HEK293 (cell line): ENCODE measurements around the gene TLCD2.

Experiments used
- CTCF ChIA-PET: fragments of 350-600 bp; formaldehyde crosslinking; extraction: SDS; loops from one replicate; lab custom pipeline; 2021; ENCODE audit warnings: antibody characterized with exemption; lab: Yijun Ruan, JAX
- POLR2A ChIA-PET: fragments of 300-600 bp; formaldehyde crosslinking; extraction: SDS; loops from one replicate; lab custom pipeline; 2020; ENCODE audit warnings: antibody characterized with exemption, inconsistent platforms; lab: Yijun Ruan, JAX
- H3K27ac ChIP-seq: fragments of 200-500 bp; sonication (Bioruptor generic); 2 replicates; pipeline ENCODE4 v1.5.1; 2014; ENCODE audit warnings: low read depth, low read length, control low read depth, inconsistent platforms; ENCODE audit errors: extremely low read depth
- H3K36me3 ChIP-seq, 2 experiments: fragments of 200-500 bp in 1 of 2; sonication (Bioruptor generic) in 1 of 2; 1 replicate in 1 of 2; 2 replicates in 1 of 2; pipeline ENCODE4 v1.5.1; 2014 to 2017; ENCODE audit warnings: inconsistent platforms in 2 of 2, low read length in 2 of 2; ENCODE audit not compliant: control insufficient read depth in 2 of 2, insufficient read depth in 1 of 2
- H3K4me1 ChIP-seq: fragments of 200-500 bp; sonication (Bioruptor generic); 2 replicates; pipeline ENCODE4 v1.5.1; 2014; ENCODE audit warnings: mild to moderate bottlenecking, low read length, inconsistent platforms; ENCODE audit not compliant: control insufficient read depth, insufficient read depth
- H3K4me3 ChIP-seq: 2 replicates; pipeline ENCODE4 v1.5.1; 2011; ENCODE audit warnings: low read depth, mild to moderate bottlenecking, control low read depth, low read length, moderate library complexity
- H3K9me3 ChIP-seq: fragments of 200-500 bp; sonication (Bioruptor generic); 2 replicates; pipeline ENCODE4 v1.5.1; 2014; ENCODE audit warnings: low read depth, low read length, inconsistent platforms; ENCODE audit not compliant: control insufficient read depth, insufficient read depth
- GLI2 ChIP-seq: fragments of 450-650 bp; formaldehyde crosslinking; IDR thresholded peaks from 2 replicates; pipeline ENCODE4; 2017; ENCODE audit warnings: missing biosample characterization, missing genetic modification characterization, low read depth, borderline replicate concordance
- GLIS2 ChIP-seq: fragments of 450-650 bp; formaldehyde crosslinking; IDR thresholded peaks from 2 replicates; pipeline ENCODE4 v1.5.1; 2016; ENCODE audit warnings: missing biosample characterization, missing genetic modification characterization
- IKZF3 ChIP-seq: fragments of 450-650 bp; IDR thresholded peaks from 2 replicates; pipeline ENCODE4 v1.5.0; 2018; ENCODE audit warnings: missing biosample characterization, mild to moderate bottlenecking, missing genetic modification characterization, moderate library complexity
- KLF10 ChIP-seq: fragments of 450-650 bp; IDR thresholded peaks from 2 replicates; pipeline ENCODE4 v1.5.1; 2018; ENCODE audit warnings: missing biosample characterization, mild to moderate bottlenecking, missing genetic modification characterization
- MZF1 ChIP-seq: fragments of 450-650 bp; formaldehyde crosslinking; IDR thresholded peaks from 2 replicates; pipeline ENCODE4 v1.5.1; 2017; ENCODE audit warnings: missing biosample characterization, missing genetic modification characterization, borderline replicate concordance
- REPIN1 ChIP-seq: fragments of 450-650 bp; formaldehyde crosslinking; IDR thresholded peaks from 2 replicates; pipeline ENCODE4 v1.5.1; 2017; ENCODE audit warnings: missing biosample characterization, missing genetic modification characterization, low read depth
- SCRT1 ChIP-seq: fragments of 450-650 bp; formaldehyde crosslinking; IDR thresholded peaks from 2 replicates; pipeline ENCODE4 v1.5.1; 2016; ENCODE audit warnings: missing biosample characterization, missing genetic modification characterization, borderline replicate concordance
- SCRT2 ChIP-seq: fragments of 450-650 bp; formaldehyde crosslinking; IDR thresholded peaks from 2 replicates; pipeline ENCODE4 v1.5.1; 2016; ENCODE audit warnings: missing biosample characterization, missing genetic modification characterization
- SP7 ChIP-seq: fragments of 450-650 bp; formaldehyde crosslinking; IDR thresholded peaks from 2 replicates; pipeline ENCODE4 v1.5.1; 2016; ENCODE audit warnings: missing biosample characterization, missing genetic modification characterization
- ZBTB20 ChIP-seq: fragments of 450-650 bp; formaldehyde crosslinking; IDR thresholded peaks from 2 replicates; pipeline ENCODE4 v1.5.1; 2016; ENCODE audit warnings: missing biosample characterization, missing genetic modification characterization
- ZBTB21 ChIP-seq: fragments of 450-650 bp; formaldehyde crosslinking; IDR thresholded peaks from 2 replicates; pipeline ENCODE4 v1.5.1; 2017; ENCODE audit warnings: missing biosample characterization, missing genetic modification characterization
- ZBTB8A ChIP-seq: fragments of 450-650 bp; formaldehyde crosslinking; IDR thresholded peaks from 2 replicates; pipeline ENCODE4 v1.5.1; 2016; ENCODE audit warnings: missing biosample characterization, missing genetic modification characterization
- ZFP69B ChIP-seq: fragments of 450-650 bp; formaldehyde crosslinking; IDR thresholded peaks from 2 replicates; pipeline ENCODE4 v1.5.1; 2016; ENCODE audit warnings: missing biosample characterization, missing genetic modification characterization
- ZNF155 ChIP-seq: fragments of 450-650 bp; formaldehyde crosslinking; IDR thresholded peaks from 2 replicates; pipeline ENCODE4 v1.5.1; 2016; ENCODE audit warnings: missing biosample characterization, missing genetic modification characterization
- ZNF169 ChIP-seq: fragments of 450-650 bp; formaldehyde crosslinking; IDR thresholded peaks from 2 replicates; pipeline ENCODE4 v1.5.1; 2016; ENCODE audit warnings: missing biosample characterization, missing genetic modification characterization
- ZNF174 ChIP-seq: fragments of 450-650 bp; formaldehyde crosslinking; IDR thresholded peaks from 2 replicates; pipeline ENCODE4 v1.5.0; 2017; ENCODE audit warnings: missing biosample characterization, mild to moderate bottlenecking, missing genetic modification characterization
- ZNF2 ChIP-seq: fragments of 450-650 bp; formaldehyde crosslinking; IDR thresholded peaks from 2 replicates; pipeline ENCODE4 v1.5.1; 2016; ENCODE audit warnings: missing biosample characterization, missing genetic modification characterization
- ZNF214 ChIP-seq: fragments of 450-650 bp; formaldehyde crosslinking; IDR thresholded peaks from 2 replicates; pipeline ENCODE4 v1.5.1; 2017; ENCODE audit warnings: missing biosample characterization, mild to moderate bottlenecking, missing genetic modification characterization, borderline replicate concordance
- ZNF23 ChIP-seq: fragments of 450-650 bp; formaldehyde crosslinking; IDR thresholded peaks from 2 replicates; pipeline ENCODE4 v1.5.1; 2016; ENCODE audit warnings: missing biosample characterization, missing genetic modification characterization, borderline replicate concordance
- ZNF341 ChIP-seq: fragments of 450-650 bp; formaldehyde crosslinking; IDR thresholded peaks from 2 replicates; pipeline ENCODE4; 2016; ENCODE audit warnings: low read depth, missing biosample characterization, missing genetic modification characterization
- ZNF350 ChIP-seq: fragments of 450-650 bp; formaldehyde crosslinking; IDR thresholded peaks from 2 replicates; pipeline ENCODE4 v1.5.0; 2017; ENCODE audit warnings: missing biosample characterization, mild to moderate bottlenecking, missing genetic modification characterization
- ZNF416 ChIP-seq: fragments of 450-650 bp; formaldehyde crosslinking; IDR thresholded peaks from 2 replicates; pipeline ENCODE4 v1.5.1; 2016; ENCODE audit warnings: missing biosample characterization, missing genetic modification characterization
- ZNF510 ChIP-seq: fragments of 450-650 bp; formaldehyde crosslinking; IDR thresholded peaks from 2 replicates; pipeline ENCODE4 v1.5.1; 2018; ENCODE audit warnings: mild to moderate bottlenecking, missing genetic modification characterization, missing biosample characterization; ENCODE audit not compliant: insufficient replicate concordance
- ZNF514 ChIP-seq: fragments of 450-650 bp; formaldehyde crosslinking; IDR thresholded peaks from 2 replicates; pipeline ENCODE4 v1.5.1; 2016; ENCODE audit warnings: missing biosample characterization, missing genetic modification characterization
- ZNF560 ChIP-seq: fragments of 450-650 bp; formaldehyde crosslinking; IDR thresholded peaks from 2 replicates; pipeline ENCODE4 v1.5.1; 2017; ENCODE audit warnings: missing biosample characterization, missing genetic modification characterization, borderline replicate concordance
- ZNF600 ChIP-seq: fragments of 450-650 bp; formaldehyde crosslinking; IDR thresholded peaks from 2 replicates; pipeline ENCODE4 v1.5.1; 2016; ENCODE audit warnings: missing biosample characterization, missing genetic modification characterization
- ZNF610 ChIP-seq: fragments of 450-650 bp; formaldehyde crosslinking; IDR thresholded peaks from 2 replicates; pipeline ENCODE4 v1.5.1; 2016; ENCODE audit warnings: missing biosample characterization, missing genetic modification characterization, borderline replicate concordance
- ZNF621 ChIP-seq: fragments of 450-650 bp; formaldehyde crosslinking; IDR thresholded peaks from 2 replicates; pipeline ENCODE4 v1.5.1; 2017; ENCODE audit warnings: missing biosample characterization, missing genetic modification characterization
- ZNF626 ChIP-seq: fragments of 450-650 bp; sonication (Bioruptor Pico); formaldehyde crosslinking; IDR thresholded peaks from 2 replicates; pipeline ENCODE4 v1.5.1; 2018; ENCODE audit warnings: missing biosample characterization, missing genetic modification characterization, inconsistent platforms
- ZNF660 ChIP-seq: fragments of 450-650 bp; IDR thresholded peaks from 2 replicates; pipeline ENCODE4 v1.5.1; 2018; ENCODE audit warnings: missing biosample characterization, mild to moderate bottlenecking, missing genetic modification characterization
- ZNF776 ChIP-seq: fragments of 450-650 bp; formaldehyde crosslinking; IDR thresholded peaks from 2 replicates; pipeline ENCODE4 v1.5.0; 2017; ENCODE audit warnings: missing biosample characterization, missing genetic modification characterization, borderline replicate concordance
- ZNF830 ChIP-seq: fragments of 450-650 bp; IDR thresholded peaks from 2 replicates; pipeline ENCODE4 v1.5.0; 2018; ENCODE audit warnings: missing biosample characterization, missing genetic modification characterization, low read depth, mild to moderate bottlenecking, moderate library complexity
- ZNF843 ChIP-seq: fragments of 450-650 bp; formaldehyde crosslinking; IDR thresholded peaks from 2 replicates; pipeline ENCODE4 v1.5.1; 2016; ENCODE audit warnings: missing biosample characterization, missing genetic modification characterization
- ZSCAN23 ChIP-seq: fragments of 450-650 bp; formaldehyde crosslinking; IDR thresholded peaks from 2 replicates; pipeline ENCODE4 v1.5.1; 2016; ENCODE audit warnings: missing biosample characterization, missing genetic modification characterization
- TF ChIP-seq, protein P1 (sequence below): fragments of 450-650 bp; formaldehyde crosslinking; IDR thresholded peaks from 2 replicates; pipeline ENCODE4 v1.5.1; 2016; ENCODE audit warnings: missing biosample characterization, missing genetic modification characterization

TLCD2 gene

DNA sequence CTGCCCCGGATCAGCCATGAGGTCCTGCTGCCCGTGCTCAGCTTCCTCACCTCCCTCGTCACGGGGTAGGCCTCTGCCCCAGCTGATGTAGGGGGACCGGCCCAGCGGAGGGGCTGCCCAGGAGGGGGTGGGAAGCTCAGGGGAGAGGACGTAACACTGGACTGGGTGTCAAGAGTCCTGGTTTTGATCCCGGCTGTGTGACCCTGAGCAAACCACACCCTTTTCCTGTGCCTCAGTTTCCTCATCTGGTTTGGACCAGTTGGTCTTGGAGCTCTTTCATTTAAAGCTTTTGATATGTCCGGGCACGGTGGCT lies 21.0 kb upstream of the TLCD2 start (continued):
- TF ChIP-seq ZNF23 (tag by site-specific recombination) (no peak), ZNF830 (tag by site-specific recombination) (no peak)

DNA sequence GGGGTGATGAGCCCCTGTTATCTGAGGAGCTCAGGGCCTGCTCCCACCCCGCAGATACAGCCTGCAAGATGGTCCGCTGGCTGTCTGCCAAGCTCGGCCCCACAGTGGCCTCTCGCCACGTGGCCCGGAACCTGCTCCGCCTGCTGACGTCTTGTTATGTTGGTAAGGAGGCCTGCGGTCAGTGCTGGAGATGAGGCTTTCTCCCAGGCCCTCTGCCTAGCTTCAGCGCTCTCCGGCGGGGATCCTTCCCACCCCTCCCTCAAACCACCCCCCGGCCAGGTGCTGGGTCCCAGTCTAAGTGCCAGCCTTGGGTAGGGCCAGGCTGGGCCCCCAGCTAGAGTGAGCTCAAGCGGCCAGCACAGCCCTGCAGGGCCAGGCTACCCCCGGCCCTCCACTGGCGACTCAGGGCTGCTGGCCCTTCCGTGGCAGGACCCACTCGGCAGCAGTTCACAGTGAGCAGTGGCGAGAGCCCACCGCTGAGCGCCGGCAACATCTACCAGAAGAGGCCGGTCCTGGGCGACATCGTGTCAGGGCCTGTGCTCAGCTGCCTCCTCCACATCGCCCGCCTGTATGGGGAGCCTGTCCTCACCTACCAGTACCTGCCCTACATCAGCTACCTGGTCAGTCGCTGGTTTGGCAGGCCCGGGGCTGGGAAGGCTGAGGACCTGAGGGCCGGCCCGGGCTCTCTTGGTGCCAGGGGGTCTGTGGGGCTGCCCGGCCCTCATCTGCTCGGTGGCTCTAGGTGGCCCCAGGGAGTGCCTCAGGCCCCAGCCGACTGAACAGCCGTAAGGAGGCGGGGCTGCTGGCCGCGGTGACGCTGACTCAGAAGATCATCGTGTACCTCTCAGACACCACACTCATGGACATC lies 20.4 kb upstream of the TLCD2 start:
- POLR2A ChIA-PET, result interaction anchor here (1.3 kb wide), 1 partner anchor 39 kb away, joined by 5 read pairs; no protein-coding TSS in a partner anchor
- Histone ChIP-seq H3K4me1 (no peaks in the 10 kb centered on the region), H3K27ac (no peak overlapping the region), H3K36me3 (peaks cover 0 to 38% of the 10 kb centered on the region in 2 experiments; a peak in 2 of 3 replicates)
- CTCF ChIA-PET, result interaction anchor here (0.7 to 1.2 kb wide), 2 partner anchors 8 to 10 kb away, joined by 3 to 5 read pairs; no protein-coding TSS in a partner anchor
- TF ChIP-seq ZNF776 (tag by site-specific recombination), result no peak
- TF ChIP-seq KLF10 (tag by site-specific recombination), result no peak
- no peak for TF ChIP-seq IKZF3 (tag by site-specific recombination)
- TF ChIP-seq ZNF2, result no peak
- no peak for TF ChIP-seq SP7
- no peak for TF ChIP-seq ZNF626 (tag by site-specific recombination)
- no peak for TF ChIP-seq ZNF621
- no peak for TF ChIP-seq SCRT1 (tag by site-specific recombination)
- TF ChIP-seq ZSCAN23, result no peak
- no peak for TF ChIP-seq GLIS2 (tag by site-specific recombination)
- no peak for TF ChIP-seq ZNF155 (tag by site-specific recombination)
- no peak for TF ChIP-seq ZNF510 (tag by site-specific recombination)
- no peak for TF ChIP-seq ZBTB20
- TF ChIP-seq ZNF610 (tag by site-specific recombination), result no peak
- TF ChIP-seq ZNF660 (tag by site-specific recombination), result no peak
- no peak for TF ChIP-seq ZNF214 (tag by site-specific recombination)
- TF ChIP-seq, all 188 proteins: peak for 0
- no peaks in the 10 kb centered on the region for H3K9me3 ChIP-seq
- H3K4me3 ChIP-seq, result no peak overlapping the region

DNA sequence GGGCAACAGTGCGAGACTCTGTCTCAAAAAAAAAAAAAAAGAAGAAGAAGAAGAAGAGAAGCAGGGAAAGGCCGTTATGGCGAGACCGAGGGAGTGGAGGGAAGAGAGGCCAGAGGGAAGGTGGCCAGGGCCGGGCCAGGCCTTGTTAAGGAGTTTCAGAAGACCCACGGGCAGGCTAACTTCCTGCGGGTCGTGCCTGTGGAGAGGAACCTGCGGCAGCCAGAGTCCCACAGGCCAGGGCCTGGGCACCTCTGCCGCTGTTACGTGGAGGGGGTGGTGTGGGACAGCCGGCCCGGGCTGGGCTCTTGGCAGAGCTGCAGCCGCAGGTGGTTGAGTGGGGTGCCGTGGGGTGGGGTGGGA lies 19.8 kb upstream of the TLCD2 start:
- no peaks in the 10 kb centered on the region for H3K9me3 ChIP-seq
- H3K4me3 ChIP-seq, result no peak overlapping the region
- no peaks in the 10 kb centered on the region for H3K4me1 ChIP-seq
- H3K36me3 ChIP-seq, result peaks cover 0 to 38% of the 10 kb centered on the region in 2 experiments; a peak in 2 of 3 replicates
- H3K27ac ChIP-seq, result no peak overlapping the region
- CTCF ChIA-PET, result no interaction called here
- TF ChIP-seq ZNF600 (tag by site-specific recombination) (peak; percentile 70), ZNF350 (tag by site-specific recombination) (no peak), ZNF2 (no peak), ZBTB8A (tag by site-specific recombination) (no peak), ZNF416 (no peak), ZFP69B (no peak), ZNF660 (tag by site-specific recombination) (no peak), SP7 (no peak), ZNF843 (no peak), ZNF174 (tag by site-specific recombination) (no peak), SCRT2 (peak; percentile 40; the same call in 1 of the 2 replicates), ZNF341 (peak; percentile 55; the same call in 1 of the 2 replicates), GLI2 (tag by site-specific recombination) (no peak), ZBTB21 (tag by site-specific recombination) (no peak), MZF1 (tag by site-specific recombination) (no peak), SCRT1 (tag by site-specific recombination) (no peak; the same call in 1 of the 2 replicates), REPIN1 (tag by site-specific recombination) (no peak), ZNF169 (tag by site-specific recombination) (no peak), ZNF514 (no peak), ZNF560 (tag by site-specific recombination) (no peak), ZNF23 (tag by site-specific recombination) (no peak)
- TF ChIP-seq, protein P1, sequence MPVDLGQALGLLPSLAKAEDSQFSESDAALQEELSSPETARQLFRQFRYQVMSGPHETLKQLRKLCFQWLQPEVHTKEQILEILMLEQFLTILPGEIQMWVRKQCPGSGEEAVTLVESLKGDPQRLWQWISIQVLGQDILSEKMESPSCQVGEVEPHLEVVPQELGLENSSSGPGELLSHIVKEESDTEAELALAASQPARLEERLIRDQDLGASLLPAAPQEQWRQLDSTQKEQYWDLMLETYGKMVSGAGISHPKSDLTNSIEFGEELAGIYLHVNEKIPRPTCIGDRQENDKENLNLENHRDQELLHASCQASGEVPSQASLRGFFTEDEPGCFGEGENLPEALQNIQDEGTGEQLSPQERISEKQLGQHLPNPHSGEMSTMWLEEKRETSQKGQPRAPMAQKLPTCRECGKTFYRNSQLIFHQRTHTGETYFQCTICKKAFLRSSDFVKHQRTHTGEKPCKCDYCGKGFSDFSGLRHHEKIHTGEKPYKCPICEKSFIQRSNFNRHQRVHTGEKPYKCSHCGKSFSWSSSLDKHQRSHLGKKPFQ (tag by site-specific recombination), result no peak
- POLR2A ChIA-PET, result interaction anchor here (1.3 kb wide), 1 partner anchor 40 kb away, joined by 5 read pairs; no protein-coding TSS in a partner anchor
